Gastroesophageal sphincter (tissue), 3 donors: Measurements from ENCODE around the gene CAPZB.

Experiments used
- EP300 ChIP-seq: sonication (generic); formaldehyde crosslinking; IDR thresholded peaks from one replicate; pipeline ENCODE4 v1.6.1; 2017; ENCODE audit warnings: antibody characterized with exemption, mild to moderate bottlenecking
- POLR2A ChIP-seq, 2 donors: fragments of 450-650 bp; IDR thresholded peaks; one replicate each; pipeline ENCODE4 v1.6.1; 2017; ENCODE audit warnings: antibody characterized with exemption in 2 of 2, mild to moderate bottlenecking in 2 of 2, moderate library complexity in 1 of 2
- POLR2AphosphoS5 ChIP-seq: sonication (generic); formaldehyde crosslinking; IDR thresholded peaks from one replicate; pipeline ENCODE4 v1.6.1; 2017; ENCODE audit warnings: antibody characterized with exemption
- TF ChIP-seq, protein P1 (sequence below), 4 experiments: fragments of 200-600 bp in 2 of 4; fragments of 450-650 bp in 2 of 4; sonication (generic) in 1 of 4; IDR thresholded peaks; one replicate each; pipeline ENCODE4 v1.5.1; 2017 to 2019; ENCODE audit warnings: antibody characterized with exemption in 4 of 4, mild to moderate bottlenecking in 2 of 4, moderate library complexity in 2 of 4

DNA sequence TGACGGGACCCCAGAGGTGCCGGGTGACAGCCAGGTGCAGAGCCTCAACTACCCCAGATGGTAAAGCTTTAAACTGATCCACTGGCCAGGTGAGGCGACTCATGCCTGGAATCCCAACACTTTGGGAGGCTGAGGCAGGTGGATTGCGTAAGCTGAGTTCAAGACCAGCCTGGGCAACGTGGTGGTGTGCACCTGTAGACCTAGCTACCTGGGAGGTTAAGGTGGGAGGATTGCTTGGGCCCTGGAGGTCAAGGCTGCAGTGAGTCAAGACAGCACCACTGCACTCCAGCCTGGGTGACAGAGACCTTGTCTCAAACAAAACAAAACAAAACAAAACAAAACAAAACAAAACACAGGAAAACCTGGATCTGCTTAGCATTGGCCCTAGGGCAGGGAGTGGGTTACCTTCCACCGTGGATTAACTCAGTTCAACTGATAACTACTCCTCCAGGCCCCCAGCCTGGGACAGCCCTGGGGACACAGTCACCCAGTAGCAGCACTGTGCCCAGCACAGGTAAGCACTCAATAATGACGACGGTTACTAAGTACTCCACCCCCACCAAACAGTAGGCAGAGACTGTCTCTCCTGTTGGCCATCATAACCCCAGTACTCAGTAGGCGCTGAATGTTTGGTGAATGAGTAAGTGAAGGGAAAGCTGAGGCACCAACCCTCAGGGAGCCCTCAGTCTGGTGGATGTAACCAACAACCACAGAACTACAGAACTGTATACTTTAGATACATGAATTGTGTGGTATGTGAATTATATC lies 151.6 kb downstream of the CAPZB start:
- TF ChIP-seq, protein P1, sequence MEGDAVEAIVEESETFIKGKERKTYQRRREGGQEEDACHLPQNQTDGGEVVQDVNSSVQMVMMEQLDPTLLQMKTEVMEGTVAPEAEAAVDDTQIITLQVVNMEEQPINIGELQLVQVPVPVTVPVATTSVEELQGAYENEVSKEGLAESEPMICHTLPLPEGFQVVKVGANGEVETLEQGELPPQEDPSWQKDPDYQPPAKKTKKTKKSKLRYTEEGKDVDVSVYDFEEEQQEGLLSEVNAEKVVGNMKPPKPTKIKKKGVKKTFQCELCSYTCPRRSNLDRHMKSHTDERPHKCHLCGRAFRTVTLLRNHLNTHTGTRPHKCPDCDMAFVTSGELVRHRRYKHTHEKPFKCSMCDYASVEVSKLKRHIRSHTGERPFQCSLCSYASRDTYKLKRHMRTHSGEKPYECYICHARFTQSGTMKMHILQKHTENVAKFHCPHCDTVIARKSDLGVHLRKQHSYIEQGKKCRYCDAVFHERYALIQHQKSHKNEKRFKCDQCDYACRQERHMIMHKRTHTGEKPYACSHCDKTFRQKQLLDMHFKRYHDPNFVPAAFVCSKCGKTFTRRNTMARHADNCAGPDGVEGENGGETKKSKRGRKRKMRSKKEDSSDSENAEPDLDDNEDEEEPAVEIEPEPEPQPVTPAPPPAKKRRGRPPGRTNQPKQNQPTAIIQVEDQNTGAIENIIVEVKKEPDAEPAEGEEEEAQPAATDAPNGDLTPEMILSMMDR (IDR thresholded peaks at IDR 0.05): no peak
- TF ChIP-seq POLR2AphosphoS5 (no peak), POLR2A (IDR thresholded peaks at IDR 0.05) (no peak), EP300 (no peak)
